Activated T-cell treated with anti-CD3 and anti-CD28 coated beads for 4 hours (primary cell): ENCODE measurements around the gene AGAP1.

Experiments used
- DNase-seq: peaks from one replicate; pipeline ENCODE4 v3.0.0-alpha.2; 2020

AGAP1 gene

DNA sequence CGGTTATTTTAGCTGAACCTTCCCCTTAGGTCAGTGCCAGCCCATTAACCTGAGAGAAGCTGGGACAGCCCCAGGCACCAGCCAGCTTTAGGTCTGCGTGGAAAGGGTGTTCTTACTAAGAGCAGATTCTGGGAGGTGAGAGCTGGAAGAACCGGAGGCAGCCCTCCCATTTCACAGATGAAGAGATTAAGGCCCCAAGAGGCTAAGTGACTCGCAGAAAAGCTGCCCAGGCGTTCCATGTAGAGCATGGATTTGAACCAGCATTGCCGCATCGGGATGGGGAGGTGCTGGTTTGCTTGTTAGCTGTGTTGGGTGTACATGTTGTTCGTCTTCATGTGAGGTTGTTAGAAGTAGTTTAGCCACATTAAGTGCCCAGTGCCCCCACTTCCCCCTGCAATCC is 203.2 kb downstream of the AGAP1 start:
- DNase-seq: no peak

DNA sequence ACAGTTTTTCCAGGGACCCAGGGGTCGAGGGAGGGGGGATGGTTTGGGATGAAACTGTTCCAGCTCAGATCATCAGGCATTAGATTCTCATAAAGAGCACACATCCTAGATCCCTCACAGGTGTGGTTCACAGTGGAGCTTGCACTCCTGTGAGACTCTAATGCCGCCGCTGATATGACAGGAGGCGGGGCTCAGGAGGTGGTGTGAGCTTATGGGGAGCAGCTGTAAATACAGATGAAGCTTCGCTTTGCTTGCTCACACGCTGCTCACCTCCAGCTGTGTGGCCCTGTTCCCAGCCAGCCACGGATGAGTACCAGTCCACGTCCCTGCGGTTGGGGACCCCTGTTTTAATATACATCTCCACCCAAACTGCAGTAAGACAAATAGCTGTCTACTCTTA is 204.2 kb downstream of the AGAP1 start:
- DNase-seq: no peak

DNA sequence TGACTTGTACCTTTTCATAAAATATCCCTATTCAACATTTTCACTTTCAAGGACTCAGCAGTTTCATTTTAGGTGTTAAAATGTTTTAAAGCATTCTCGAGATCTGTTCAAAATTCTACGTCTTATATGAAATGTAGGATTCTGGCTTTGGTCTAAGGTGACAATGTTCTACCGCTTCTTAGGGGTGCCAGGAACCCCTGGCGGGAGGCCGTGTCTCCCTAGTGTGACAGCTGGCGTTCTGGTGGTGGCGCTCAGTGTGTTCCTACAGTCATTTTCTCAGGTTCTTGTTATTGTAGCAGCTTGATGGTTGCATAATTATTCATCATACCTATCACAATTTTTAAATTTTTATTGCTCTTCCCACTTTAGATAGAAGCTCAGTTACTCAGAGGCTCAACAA is 204.6 kb downstream of the AGAP1 start:
- no peak for DNase-seq

DNA sequence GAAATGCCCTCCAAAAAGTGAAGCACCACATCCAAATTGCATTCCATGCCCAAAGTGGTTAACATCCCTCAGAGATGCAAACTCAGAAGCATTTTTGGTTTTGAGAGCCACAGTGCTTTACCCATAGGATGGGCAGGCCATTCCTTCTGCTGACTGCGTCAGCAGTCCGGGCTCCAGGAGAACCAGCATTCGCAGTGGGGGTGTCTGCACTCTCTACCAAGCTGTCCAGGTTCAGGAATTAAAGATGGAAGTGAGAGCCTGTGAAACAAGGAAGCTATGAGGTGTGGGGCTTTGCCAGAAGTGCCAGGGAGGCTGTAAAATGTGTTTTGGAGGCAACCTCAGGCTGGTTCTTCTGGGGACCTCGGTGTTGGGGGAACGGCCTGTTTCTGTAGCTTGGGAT is 205.7 kb downstream of the AGAP1 start:
- DNase-seq: no peak

DNA sequence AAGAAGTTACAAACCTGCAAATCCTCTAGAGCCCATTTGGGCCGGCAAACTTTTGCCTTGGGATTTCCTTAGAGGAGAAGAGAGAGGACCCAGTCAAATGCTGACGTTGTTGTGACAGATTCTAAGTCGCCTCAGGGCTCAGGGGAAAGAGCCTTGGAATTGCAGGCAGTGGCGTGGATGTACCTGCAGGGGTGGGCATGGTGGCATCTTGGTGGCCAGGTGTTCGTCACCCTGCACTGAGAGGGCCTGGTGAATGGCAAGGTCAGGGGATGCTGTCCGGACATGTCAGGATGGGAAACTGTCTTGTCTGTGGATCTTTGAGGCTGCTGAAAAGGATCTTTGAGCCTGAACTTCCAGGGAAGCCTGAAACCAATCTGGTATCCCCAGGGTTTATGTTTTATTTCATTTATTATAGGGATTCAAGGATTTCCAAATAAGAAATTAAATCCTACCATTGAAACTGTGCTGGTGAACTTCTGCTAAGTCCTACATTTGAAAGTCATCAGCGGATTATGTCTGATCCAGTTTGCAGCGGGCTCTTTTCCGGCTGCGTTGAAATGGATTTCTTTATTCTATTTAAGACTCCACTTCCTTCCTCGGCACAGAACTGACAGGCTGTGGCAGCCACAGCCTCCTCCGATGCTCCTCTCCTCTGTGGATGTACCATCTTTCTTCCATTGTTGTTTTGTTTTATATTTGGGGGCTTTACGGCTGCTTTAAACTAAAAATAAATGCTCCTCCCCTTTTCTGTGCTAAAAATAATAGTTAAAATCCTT is 207.6 kb downstream of the AGAP1 start:
- DNase-seq: no peak

DNA sequence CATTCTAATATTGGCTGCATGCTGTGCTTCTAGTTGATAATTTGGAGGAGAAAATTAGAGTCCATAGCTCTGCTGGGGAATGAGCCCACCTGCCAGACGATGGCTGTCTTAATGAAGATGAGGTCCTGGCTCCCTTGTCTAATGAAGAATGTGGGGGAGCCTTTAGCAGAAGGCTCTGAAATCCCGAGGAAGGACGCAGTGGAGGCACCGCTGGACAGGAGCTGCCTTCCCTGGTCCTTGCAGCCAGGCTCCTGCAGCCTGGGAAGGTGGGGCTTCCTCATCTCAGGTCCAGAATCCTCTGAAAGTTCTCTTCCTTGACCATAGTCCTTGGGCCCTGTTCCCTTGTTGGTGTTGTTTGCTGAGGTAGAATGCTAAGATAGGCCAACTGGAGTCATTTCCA is 208.3 kb downstream of the AGAP1 start:
- DNase-seq: no peak

DNA sequence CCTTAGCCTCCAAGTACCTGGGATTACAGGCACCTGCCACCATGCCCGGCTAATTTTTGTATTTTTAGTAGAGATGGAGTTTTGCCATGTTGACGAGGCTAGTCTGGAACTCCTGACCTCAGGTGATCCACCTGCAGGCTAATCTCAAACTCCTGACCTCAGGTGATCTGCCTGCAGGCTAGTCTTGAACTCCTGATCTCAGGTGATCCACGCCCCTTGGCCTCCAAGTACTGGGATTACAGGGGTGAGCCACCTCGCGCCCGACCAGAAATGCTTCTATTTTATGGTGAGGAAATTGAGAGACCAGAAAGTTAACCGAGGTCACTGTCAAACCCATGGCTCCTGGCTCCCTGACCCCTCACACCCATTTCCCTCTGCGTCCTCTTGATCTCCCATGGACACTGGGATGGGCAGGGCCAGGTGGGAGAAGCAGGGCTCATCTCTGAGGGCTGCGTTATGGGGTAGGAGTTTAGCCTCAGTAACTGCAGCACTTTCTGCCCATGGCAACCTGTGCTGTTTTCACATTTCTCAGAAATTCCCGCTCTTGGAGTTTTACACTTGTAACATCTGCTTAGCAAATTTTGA is 210.0 kb downstream of the AGAP1 start:
- DNase-seq: no peak

DNA sequence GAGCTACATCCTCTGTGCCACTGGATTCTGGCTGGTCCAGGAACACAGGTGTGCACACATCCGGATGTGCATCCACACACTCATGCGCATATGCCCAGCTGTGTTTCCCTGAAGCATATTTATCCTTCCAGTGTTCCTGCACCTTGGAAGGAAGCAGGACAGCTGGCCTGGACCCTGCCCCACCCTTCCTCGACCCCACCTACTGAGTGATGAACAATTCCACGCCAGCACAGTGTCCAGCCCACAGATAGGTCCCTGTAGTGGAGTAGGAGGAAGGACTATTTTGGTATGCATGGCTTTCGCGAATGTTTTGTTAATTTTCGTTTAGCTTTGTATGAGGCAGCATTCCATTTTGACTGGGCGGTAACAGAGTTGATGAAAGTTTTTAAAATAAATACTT is 211.5 kb downstream of the AGAP1 start:
- no peak for DNase-seq

DNA sequence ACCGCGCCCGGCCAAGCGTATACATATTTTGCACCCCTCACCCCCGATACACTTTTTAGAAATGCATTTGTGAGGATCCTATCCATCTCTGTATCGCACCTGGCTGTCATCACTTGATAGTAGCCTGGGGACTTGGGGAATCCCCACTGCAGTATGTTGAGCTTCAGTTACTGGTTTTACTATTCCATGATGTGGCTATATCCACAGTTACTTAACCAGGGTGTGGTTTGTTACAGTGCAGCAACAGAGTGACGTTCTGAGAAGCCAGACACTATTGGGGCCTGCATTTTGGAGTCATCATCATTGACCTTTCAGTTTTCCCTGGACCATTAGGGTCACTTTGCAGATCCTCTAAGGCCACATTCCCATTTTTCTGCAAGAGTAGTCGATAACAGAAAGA is 212.7 kb downstream of the AGAP1 start:
- no peak for DNase-seq

DNA sequence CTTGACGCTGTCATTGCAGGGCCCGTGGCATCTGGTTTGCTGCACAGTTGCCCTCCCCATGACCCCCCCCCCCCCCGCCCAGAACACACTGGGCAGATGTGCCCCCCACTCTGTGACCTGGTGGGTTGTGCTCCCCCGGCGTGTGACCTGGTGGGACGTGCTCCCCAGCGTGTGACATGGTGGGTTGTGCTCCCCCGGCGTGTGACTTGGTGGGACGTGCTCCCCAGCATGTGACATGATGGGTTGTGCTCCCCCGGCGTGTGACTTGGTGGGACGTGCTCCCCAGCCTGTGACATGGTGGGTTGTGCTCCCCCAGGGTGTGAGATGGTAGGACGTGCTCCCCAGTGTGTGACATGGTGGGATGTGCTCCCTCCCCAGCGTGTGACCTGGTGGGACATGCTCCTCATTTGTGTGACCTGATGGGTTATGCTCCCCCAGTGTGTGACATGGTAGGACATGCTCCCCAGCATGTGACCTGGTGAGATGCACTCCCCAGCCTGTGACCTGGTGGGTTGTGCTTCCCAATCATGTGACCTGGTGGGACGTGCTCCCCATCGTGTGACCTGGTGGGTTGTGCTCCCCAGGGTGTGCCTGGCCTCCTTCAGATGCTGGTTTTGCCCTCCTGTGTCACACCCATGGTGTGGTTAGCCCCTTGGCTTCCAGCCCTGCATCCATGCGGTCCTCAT is 213.7 kb downstream of the AGAP1 start:
- no peak for DNase-seq

DNA sequence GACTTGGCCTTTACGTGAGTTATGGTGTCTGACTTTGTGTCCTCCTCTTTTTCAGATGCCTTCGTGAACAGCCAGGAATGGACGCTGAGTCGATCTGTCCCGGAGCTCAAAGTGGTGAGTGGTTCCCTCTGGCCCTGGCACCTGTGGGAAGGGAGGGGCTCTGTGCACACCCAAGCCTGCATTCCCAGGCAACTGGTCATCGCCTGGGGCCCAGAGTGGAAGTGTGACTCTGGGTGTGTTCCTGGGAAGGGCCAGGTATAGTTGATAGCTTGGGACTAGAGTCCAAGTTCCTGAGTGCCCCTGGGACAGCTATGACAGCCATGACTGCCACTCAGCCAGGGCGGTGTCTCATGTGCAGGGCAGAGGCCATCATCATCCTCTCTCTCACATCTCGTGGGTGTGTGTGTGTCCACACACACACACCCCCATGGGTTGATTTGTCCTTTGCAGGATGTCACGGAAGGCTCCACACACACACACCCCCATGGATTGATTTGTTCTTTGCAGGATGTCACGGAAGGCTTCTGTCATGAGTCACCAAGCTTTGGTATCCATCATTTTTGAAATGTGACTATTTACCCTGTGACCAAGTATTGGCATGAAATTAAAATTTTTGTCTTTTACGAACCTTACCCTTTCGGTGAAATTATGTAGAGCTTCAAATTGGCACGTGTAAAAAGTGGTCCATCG is 215.4 kb downstream of the AGAP1 start:
- DNase-seq: no peak

DNA sequence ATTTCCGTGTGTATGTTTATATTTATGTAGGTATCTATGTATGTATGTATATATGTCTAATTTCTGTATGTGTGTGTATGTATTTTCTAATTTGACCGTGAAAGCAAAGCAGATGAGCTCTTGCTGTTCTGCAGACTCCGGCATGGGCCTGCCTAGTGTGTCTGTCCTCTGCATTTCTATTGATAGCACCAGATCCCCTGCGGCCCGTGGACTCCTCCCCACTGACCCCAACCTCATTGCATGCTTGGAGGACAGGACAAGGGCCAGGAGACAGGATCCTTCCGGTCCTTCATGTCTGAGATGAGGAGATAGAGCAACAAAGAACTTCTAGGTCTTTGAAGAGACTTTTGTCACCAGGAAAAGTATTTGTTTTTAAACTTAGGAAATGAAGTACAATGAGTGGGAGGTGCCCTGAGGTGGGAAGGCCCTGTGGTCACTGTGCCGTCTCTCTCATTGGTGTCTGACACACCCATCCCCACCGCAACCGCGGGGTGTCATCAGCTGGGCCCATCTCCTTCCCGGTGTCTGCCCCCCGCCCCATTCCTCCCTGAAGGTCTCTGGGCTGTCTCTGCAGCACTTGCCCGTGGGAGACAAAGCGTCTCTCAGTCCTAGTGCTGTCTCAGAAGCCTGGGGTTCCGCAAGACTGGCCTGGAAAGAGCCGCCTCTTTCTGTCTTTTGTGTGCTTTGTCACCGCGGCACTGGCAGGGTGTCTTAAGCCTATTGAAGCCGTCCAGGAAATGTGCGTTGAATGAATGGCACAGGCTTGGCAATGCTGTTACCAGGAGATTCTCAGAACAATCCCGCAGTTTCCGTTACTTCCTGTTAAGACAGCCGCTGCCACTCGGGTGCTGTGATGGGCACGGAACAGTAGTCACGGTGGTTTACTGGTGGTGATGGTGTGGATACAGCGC is 216.4 kb downstream of the AGAP1 start:
- no peak for DNase-seq

DNA sequence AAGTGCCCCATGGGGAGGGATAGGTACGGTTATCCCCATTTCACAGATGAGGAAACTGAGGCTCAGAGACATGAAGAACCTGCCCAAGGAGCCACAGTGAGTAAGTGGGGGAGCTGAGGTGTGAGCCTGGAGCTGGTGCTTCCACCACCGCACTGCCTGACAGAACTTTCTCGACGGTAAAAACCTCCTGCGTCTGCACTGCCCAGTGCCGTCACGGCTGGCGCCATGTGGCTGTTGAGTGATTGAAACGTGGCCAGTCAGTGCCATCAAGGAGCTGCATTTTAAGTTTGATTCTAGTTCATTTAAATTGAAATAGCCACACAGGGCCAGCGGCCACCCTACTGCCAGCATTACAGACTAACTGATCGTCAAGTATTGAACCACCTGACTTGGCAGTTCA is 217.1 kb downstream of the AGAP1 start:
- DNase-seq: no peak

DNA sequence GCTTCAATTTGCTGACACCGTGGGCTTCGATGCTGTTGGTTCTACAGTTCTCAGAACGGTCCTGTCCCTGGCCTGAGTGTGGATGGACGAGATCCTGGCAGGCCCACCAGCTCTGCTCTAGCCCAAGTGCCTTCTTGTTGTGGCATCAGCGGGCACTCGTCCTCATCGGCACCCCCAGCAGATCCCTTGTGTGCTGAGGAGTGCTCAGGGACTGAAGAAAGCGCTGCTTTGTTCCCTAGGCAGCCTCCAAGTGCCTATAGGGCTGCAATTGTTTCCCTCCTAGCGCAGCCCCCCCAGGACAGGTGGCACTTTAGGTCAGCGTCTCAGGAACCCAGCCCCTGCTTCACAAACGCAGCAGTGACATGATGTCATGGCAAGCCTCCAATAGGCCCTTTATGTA is 217.7 kb downstream of the AGAP1 start:
- DNase-seq: no peak

DNA sequence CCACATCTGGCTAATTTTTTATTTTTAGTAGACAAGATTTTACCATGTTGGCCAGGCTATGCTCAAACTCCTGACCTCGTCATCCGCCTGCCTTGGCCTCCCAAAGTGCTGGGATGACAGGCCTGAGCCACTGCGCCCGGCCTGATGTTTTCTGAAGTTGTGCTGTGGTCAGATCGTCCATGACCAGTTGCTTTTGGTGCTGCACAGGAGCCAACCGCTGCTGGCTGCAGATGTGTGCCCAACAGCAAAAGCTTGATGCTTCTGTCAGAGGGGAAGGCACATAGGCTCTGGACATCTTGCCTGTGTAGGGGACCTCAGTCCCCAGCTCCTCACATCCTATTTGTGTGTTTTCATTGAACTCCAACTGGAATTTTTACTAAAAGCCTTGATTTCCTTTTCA is 218.3 kb downstream of the AGAP1 start:
- no peak for DNase-seq

DNA sequence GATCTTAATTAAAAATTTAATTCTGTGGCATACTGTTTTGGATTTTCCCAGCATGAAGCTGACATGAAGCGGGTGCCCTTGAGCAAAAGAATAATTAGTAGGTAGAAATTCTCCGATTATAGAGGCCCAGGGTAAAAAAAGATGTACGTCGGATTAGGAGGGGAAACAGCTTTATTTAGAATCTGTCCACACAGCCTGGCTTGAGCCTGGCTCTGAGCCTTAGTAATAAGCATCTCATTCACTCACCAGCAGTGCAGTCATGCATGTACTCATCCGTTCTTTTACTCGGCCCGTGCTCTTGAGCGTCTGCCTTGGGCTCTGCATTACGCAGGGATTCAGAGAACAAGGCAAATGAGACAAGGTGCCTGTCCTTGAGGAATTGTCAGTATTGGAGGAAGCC is 219.3 kb downstream of the AGAP1 start:
- no peak for DNase-seq

DNA sequence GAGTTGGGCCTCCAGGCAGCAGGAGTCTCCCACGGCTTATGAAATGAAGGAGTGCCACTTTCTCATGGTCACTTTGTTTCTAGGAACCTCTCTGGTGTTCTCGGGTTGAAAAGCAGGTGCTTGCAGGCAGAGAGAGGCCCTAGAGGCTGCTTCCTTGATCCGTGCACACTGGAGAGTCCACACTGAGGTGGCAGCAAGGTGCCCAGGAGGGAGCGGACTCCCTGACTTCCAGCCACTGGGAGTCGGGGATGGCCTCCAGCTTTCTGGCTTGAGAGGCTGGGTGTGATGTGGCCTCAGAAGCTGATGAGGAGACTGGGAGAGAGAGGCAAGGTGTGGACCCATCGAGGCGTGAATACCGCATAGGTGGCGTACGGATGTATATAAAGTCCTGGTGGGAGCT is 221.8 kb downstream of the AGAP1 start:
- no peak for DNase-seq

DNA sequence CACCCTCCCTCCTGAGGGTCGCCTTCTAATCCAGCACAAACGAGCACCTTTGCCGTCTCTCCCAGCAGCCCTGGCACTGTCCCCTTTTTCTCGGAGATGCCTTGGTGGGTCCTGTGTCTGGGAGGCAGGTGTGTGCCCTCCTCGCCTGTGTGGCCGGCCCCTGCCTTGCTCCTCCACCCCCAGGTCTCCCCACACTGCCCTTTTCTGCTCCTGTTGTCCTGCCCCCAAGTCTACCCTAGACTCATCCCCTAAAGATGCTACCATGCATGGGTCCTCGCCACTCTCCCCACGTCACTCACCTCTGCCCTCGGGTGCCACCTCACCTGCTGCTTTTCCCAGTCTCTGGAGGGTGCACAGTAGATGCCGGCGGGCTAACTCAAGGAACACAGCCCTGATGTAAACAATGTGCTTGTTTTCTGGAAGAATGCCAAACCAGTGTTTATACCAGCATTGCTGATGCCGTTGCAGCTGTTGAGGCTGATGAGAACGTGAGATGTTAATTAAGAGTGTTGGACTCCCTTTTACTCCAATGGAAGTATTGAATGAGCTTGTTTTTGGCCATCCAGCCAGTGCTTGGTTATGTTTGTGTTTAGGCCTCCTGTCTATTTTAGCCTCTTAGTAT is 223.1 kb downstream of the AGAP1 start:
- no peak for DNase-seq

DNA sequence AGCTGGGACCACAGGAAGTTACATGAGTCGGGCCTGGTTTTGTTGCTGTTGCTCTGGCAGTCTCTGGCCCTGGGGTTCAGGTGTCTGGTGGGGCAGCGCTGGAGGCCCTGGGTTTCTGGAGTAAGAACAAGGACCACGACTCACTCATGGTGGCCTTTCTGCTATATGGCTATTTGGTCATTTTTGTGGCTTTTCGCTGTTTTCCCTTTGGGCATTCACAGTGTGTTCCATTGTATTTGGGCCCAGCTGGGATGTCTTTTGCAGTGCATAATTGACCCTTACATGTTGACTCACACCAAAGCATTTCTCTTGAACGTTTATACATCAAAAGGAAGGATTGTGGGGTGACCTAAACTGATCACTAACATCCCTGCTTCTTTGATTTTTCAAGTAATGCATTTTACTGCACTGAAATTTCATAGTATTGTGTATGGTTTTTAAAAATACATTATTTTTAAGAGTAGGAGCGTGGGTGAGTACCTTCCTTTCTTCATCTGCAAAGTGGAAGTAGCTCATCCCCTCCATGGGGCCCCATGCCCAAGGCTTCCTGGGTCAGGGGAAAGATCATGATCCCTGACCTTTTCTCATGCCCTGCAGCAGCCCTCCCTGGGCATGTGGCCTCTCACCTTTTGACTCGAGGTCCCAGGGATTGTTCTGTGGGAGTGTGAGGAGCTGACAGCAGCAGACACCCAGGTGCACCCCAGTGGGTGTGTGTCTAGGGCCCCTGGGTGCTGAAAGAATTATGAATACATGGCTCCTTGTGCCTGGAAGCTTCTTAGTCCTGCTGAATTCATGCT is 225.5 kb downstream of the AGAP1 start:
- no peak for DNase-seq

DNA sequence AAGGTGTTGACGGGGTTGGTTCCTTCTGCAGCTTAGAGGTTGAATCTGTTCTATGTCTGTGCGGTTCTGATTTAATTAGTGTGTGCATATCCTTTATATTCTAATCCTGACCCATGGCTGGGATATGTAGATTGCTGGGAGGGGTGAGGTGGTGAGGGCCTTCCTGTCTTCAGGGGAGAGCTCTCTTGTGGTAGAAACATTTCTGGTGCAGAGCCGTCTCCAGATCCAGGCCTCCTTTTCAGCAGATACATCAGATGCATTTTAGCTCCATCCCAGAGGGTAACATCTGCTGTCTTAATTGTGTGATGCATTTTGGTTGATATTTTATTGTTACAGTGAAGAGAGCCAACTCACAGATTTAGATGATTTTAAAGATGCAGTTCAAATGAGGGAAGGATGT is 227.8 kb downstream of the AGAP1 start:
- no peak for DNase-seq

DNA sequence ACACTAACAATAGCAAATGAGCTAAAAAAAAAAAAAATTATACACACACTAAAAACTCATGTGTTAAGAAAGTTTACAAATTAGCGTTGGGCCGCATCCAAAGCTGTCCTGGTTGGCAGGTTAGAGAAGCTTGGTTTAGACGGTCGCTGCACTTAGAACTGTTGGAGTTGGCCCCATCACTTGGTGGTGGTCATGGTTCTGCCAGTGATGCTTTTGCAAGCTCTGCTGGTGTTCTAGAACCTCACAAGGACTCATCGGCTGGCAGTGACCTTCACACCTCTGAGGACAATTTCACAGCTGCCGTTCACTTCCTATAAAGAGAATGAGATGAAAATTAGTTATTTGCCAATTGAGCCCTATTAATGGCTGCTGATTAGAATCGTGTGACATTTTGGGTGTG is 229.0 kb downstream of the AGAP1 start:
- DNase-seq: no peak
